SK-N-MC (cell line): ENCODE data around the gene GALNT18.

Experiments
- EZH2 ChIP-seq: fragments of 200-600 bp; sonication (generic); IDR thresholded peaks from one replicate; pipeline ENCODE4 v1.6.1; 2017; ENCODE audit warnings: antibody characterized with exemption
- FOXP2 ChIP-seq: optimal IDR thresholded peaks from 2 replicates; pipeline ENCODE3; 2011; ENCODE audit warnings: mild to moderate bottlenecking, moderate library complexity; ENCODE audit not compliant: insufficient read depth; ENCODE audit errors: extremely low read length, control extremely low read depth
- POLR2AphosphoS5 ChIP-seq: IDR thresholded peaks from 2 replicates; pipeline ENCODE4 v1.6.1; 2012; ENCODE audit warnings: mild to moderate bottlenecking, low read depth, low read length, borderline replicate concordance

GRCh38 chr11:11615086-11615485 lies 6.7 kb downstream of the GALNT18 start:
- no peak for TF ChIP-seq EZH2
- TF ChIP-seq POLR2AphosphoS5, result no peak
- TF ChIP-seq FOXP2, result no peak
